ENCODE measurements around the gene SPHK2.
"Not testable (repeated sequence)": the region's sequence is repeated elsewhere in the genome, so short reads cannot be mapped to it uniquely, and the experiment has no call there.

Gene SPHK2

GRCh38 chr19:48631225-48631624 is 11.9 kb downstream of the SPHK2 start:
- no peak for DNase-seq (ENCODE audit: low spot score)
- no peak for TF ChIP-seq CTCF (IDR thresholded peaks at IDR 0.05; ENCODE audit: extremely low read depth, missing control alignments)

DNA sequence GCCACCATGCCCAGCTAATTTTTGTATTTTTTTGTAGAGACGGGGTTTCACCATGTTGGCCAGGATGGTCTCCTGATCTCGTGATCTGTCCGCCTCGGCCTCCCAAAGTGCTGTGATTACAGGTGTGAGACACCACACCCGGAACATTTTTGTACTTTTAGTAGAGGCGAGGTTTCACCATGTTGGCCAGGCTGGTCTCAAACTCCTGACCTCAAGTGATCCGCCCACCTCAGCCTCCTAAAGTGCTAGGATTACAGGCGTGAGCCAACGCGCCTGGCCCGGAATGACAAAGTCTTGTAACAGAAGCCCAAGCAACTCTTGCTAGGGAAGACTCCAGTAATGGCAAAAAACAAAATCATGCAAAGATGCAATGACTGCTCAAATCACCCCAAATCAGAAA is 13.0 kb downstream of the SPHK2 start:
- not testable (repeated sequence) for DNase-seq (ENCODE audit: low spot score)

DNA sequence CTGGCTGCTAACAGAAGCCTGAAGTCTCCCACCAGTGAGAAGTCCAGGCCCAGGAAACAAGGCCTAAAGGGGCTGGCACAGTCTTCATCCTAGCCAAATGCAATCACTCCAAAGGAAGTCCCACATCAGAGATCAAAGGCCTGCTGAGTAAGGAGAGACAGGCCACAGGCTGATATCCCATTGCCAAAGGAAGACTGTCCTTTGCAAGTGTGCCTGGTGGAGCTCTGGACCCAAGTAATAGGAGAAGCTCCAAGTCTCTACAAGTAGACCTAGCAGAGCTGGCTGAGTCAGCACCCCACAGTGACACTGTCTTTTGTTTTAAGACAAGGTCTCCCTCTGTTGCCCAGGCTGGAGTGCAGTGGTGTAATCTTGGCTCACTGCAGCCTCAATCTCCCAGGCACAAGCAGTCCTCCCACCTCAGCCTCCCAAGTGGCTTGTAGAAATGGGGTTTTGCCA is 13.4 kb downstream of the SPHK2 start:
- no peak for TF ChIP-seq CTCF (IDR thresholded peaks at IDR 0.05; ENCODE audit: extremely low read depth, missing control alignments)

GRCh38 chr19:48633148-48634035 is 14.1 kb downstream of the SPHK2 start:
- no peak for DNase-seq (ENCODE audit: low spot score)

More for the DNA sequence above, 13.4 kb downstream of the SPHK2 start:
- DNase-seq (ENCODE audit: low spot score) = no peak

DNA sequence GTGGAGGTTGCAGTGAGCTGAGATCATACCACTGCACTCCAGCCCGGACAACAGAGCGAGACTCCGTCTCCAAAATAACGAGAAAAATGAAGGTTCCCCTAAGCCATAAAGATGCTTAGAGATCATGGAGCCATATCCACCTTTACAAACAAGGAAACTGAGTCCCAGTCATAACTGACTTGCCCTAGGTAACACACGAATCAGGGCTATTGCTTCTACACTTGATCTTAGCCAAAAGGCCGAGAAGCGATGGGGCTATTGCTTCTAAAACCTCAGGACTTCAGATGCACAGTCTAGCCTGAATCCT is 14.7 kb downstream of the SPHK2 start:
- no peak for TF ChIP-seq CTCF (IDR thresholded peaks at IDR 0.05; ENCODE audit: extremely low read depth, missing control alignments)
- DNase-seq (ENCODE audit: low spot score) = no peak

More at GRCh38 chr19:48633148-48634035, 14.1 kb downstream of the SPHK2 start:
- TF ChIP-seq CTCF (IDR thresholded peaks at IDR 0.05; ENCODE audit: extremely low read depth, missing control alignments) = no peak

GRCh38 chr19:48634424-48635262 is 15.3 kb downstream of the SPHK2 start:
- TF ChIP-seq CTCF (IDR thresholded peaks at IDR 0.05; ENCODE audit: extremely low read depth, missing control alignments) = no peak
- peak; percentile 89 for DNase-seq (ENCODE audit: low spot score)

- DNase-seq (ENCODE audit: low spot score) = peak; percentile 93
Observed at GRCh38 chr19:48635263-48635965, 16.1 kb downstream of the SPHK2 start.

More at GRCh38 chr19:48635263-48635965, 16.1 kb downstream of the SPHK2 start:
- TF ChIP-seq CTCF (IDR thresholded peaks at IDR 0.05; ENCODE audit: extremely low read depth, missing control alignments) = no peak
